Smooth muscle cell of the pulmonary artery (primary cell): Measurements from ENCODE around the gene TMEM107. TPM values are rescaled to one million over a fixed set of nuclear protein-coding genes. Genes with fewer than 3 reads are reported as not detected.

Experiments used
- total RNA-seq: library from RNA; depleted of rRNA; stranded (reverse); fragments of >200 nt; gene quantifications from 2 replicates; pipeline ENCODE4 v1.2.3, GENCODE V29; 2014

Gene TMEM107
- 27.2 and 30.0 TPM in 2 replicates for total RNA-seq

DNA sequence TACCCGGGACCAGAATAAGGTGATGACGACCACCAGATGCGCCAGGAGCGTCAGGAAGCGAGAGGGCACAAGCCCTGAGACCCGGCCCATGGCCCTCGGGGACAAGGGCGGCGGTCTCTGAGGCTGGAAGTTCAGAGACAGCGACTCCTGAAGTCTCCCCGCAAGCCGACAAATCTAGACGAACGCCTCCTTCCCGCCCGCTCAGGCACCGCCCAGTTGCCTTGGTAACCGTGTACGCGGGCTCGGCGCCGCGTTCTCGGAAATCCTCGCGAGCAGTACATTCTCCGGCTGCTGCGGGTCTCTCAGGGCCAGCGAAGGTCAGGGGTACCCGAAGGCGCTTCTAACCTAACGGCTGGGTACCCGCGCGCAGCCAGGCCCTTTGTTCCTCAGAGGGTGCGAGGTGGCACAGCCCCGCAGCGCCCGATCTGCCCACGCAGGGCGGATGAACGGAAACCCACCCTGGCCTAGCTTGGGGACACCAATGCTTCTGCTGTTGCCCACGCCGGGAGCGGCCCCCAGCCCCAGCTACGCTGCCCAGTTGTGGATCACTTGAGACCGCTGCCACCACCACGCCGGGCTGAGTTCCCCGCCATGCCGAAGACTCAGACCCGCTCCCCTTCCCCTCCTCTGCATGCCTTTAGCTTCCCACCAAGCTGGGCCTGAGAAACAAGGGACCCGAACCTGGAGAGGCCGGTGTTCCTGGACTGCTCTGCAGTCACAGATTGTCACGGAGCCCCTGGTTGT is at the start of gene TMEM107:
Gene TMEM107 (minus strand): TSS at position 184 of the 744 bp plus-strand sequence. CDS start 94 bp downstream, at position 90.

DNA sequence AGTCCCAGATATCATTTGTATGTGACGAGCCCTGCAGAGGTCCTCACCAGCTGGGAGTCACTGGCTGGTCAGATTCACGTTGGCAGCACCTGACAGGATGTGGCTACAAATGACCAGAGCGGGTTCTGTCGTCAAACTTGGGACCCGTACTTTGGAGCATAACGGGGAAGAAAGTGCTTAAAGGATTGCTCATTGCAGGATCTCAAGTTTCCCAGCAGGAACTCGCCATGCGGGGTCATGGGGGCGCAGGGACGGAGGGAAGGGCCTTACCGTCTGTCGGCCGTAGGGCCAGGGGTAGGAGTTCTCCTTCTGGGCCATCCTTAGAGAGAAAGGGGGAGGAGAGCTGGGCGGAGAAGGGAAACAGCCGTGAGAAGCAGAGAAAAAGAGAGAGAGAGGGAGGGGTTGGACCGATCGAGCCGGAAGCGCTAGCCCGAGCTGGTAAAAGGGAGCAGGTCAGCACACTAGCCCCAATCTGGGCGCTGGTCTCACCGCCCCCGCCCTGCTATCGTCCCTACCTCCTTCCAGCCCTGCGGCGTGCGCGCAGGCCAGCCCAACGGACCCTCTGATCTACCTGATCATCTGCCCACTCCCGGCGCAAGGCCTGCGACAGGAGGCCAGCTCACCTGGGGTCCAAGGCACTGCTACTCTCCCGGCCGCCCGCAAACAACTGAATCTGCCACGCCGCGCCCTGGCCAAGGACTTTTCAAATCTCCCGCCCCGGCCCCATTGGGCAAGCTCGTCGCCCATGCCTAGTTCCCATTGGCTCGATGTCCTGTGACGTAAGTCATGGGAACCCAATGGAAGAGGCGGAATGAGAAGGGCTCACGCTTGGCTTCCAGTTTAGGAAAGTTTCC is 34.0 kb upstream of the TMEM107 start, which contains the start of gene AURKB:
Gene AURKB (minus strand): TSS at position 669 of the 854 bp plus-strand sequence. CDS start 351 bp downstream, at position 318.

GRCh38 chr17:8189711-8190477 is 13.7 kb upstream of the TMEM107 start, which contains the start of gene BORCS6:
BORCS6 (minus strand) TSS chr17:8190180; CDS start chr17:8190140, 40 bp downstream.

DNA sequence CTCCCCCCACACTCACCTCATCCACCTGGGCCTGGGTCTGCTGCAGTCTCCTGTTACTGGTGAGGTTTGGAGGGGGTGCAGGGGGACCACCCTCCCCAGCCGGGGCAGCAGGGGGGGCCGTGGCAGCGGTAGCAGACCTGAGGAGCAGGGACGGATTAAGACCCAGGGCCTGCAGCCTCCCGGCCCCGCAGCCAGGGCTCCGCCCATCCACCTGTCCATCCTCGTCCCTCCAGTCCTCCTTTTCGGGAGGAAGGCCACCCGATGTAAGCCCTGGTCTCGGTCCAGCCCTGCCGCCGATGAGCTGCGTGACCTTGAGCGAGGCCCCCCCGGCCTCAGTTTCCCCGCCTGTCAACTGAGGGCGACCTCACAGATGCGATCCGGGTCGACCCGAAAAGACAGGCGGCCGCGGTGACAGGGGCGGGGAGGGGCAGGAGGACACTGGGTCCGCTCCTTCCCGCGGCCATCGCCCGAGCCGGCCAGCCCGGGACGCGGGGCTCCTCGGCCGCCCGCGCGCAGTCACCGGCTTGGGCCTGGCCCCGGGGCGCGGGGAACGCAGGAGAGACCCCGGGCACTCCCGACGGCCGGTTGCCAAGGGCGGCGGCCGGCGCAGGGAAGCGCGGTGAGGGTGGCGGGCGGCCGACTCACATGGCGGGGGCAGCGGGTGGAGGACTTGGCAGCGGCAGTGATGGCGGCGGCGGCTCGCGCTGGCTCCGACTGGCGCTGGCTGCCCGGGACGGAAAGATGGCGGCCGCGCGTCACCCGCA is 13.8 kb downstream of the TMEM107 start, which contains the start of gene VAMP2:
Gene VAMP2 (minus strand): TSS at position 716 of the 764 bp plus-strand sequence. CDS start 69 bp downstream, at position 647.

GRCh38 chr17:8152112-8152775 is 23.9 kb downstream of the TMEM107 start, which contains the start of gene PER1:
PER1 (minus strand) TSS chr17:8152404; CDS start chr17:8150706, 1,698 bp downstream.

GRCh38 chr17:8123695-8124349 is 52.4 kb downstream of the TMEM107 start, which contains the start of gene HES7:
HES7 (minus strand) TSS chr17:8124106; CDS start chr17:8124084, 22 bp downstream.

Other genes starting within 250 kb of the TMEM107 start
- 0.23 and 0.33 TPM in 2 replicates for gene KCNAB3, start 246.5 kb downstream of the TMEM107 start, total RNA-seq
- gene TRAPPC1, start 244.4 kb downstream of the TMEM107 start, total RNA-seq: 79.2 and 80.7 TPM in 2 replicates
- gene CNTROB, start 244.2 kb downstream of the TMEM107 start, total RNA-seq: 16.8 and 18.3 TPM in 2 replicates
- gene GUCY2D, start 173.8 kb downstream of the TMEM107 start, total RNA-seq: not detected in 2 replicates
- gene ALOX15B, start 137.3 kb downstream of the TMEM107 start, total RNA-seq: 0.07 and 1.2 TPM in 2 replicates
- gene ALOX12B, start 88.7 kb downstream of the TMEM107 start, total RNA-seq: not detected in 2 replicates
- not detected in 2 replicates for gene ALOXE3, start 57.9 kb downstream of the TMEM107 start, total RNA-seq
- gene HES7, start 52.3 kb downstream of the TMEM107 start, total RNA-seq: 0.13 TPM in 1 of 2 replicates, not detected in the other
- 8.3 and 16.0 TPM in 2 replicates for gene PER1, start 24.0 kb downstream of the TMEM107 start, total RNA-seq
- 11.6 and 12.8 TPM in 2 replicates for gene VAMP2, start 13.4 kb downstream of the TMEM107 start, total RNA-seq
- gene BORCS6, start 13.8 kb upstream of the TMEM107 start, total RNA-seq: 5.7 and 7.7 TPM in 2 replicates
- gene AURKB, start 34.2 kb upstream of the TMEM107 start, total RNA-seq: 2.8 and 5.5 TPM in 2 replicates
- gene CTC1, start 71.7 kb upstream of the TMEM107 start, total RNA-seq: 6.8 and 7.9 TPM in 2 replicates
- 14.1 and 27.2 TPM in 2 replicates for gene PFAS, start 72.9 kb upstream of the TMEM107 start, total RNA-seq
- 7.9 and 9.4 TPM in 2 replicates for gene RANGRF, start 112.3 kb upstream of the TMEM107 start, total RNA-seq
- 0.78 and 1.3 TPM in 2 replicates for gene SLC25A35, start 119.0 kb upstream of the TMEM107 start, total RNA-seq
- 0.03 and 0.07 TPM in 2 replicates for gene ARHGEF15, start 133.9 kb upstream of the TMEM107 start, total RNA-seq
- not detected in 2 replicates for gene ODF4, start 163.5 kb upstream of the TMEM107 start, total RNA-seq
- gene RPL26, start 206.8 kb upstream of the TMEM107 start, total RNA-seq: 1,414 and 1,770 TPM in 2 replicates
- not detected in 2 replicates for gene RNF222, start 221.4 kb upstream of the TMEM107 start, total RNA-seq